ENCODE results near the gene MIS18BP1.

The MIS18BP1 gene

DNA sequence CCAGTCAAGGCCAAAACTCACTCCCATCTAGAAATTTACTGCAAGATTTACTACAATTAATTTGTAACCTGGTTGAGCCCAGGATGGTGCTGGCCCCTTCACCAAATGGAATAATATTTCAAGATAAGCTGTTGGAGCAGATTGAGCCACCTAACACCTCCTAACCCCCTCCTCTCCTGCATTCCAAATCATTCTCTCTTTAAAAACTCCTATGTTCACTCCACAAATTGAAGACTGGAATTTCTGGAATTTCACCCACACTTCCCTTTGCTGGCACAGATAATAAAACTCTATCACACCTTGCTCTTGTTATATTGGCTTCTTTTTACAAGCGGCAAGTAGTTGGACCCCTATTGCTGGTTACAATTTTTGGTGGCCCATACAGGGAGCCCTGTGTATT lies 41.7 kb downstream of the MIS18BP1 start:
- H3K9ac ChIP-seq (ENCODE audit: low read length): no peak overlapping the region
- H2AFZ ChIP-seq (ENCODE audit: low read depth, low read length): no peak overlapping the region
- no peak overlapping the region for H3K27ac ChIP-seq (ENCODE audit: low read length)
- no peaks in the 10 kb centered on the region for H3K79me2 ChIP-seq (ENCODE audit: low read length)
- no peaks in the 10 kb centered on the region for H3K9me3 ChIP-seq (ENCODE audit: insufficient read depth, low read length)
- no peak overlapping the region for H3K4me3 ChIP-seq (ENCODE audit: low read length)
- no peak overlapping the region for H3K4me2 ChIP-seq (ENCODE audit: low read length)
- no peaks in the 10 kb centered on the region for H3K4me1 ChIP-seq (ENCODE audit: low read length)
- TF ChIP-seq, protein P1, sequence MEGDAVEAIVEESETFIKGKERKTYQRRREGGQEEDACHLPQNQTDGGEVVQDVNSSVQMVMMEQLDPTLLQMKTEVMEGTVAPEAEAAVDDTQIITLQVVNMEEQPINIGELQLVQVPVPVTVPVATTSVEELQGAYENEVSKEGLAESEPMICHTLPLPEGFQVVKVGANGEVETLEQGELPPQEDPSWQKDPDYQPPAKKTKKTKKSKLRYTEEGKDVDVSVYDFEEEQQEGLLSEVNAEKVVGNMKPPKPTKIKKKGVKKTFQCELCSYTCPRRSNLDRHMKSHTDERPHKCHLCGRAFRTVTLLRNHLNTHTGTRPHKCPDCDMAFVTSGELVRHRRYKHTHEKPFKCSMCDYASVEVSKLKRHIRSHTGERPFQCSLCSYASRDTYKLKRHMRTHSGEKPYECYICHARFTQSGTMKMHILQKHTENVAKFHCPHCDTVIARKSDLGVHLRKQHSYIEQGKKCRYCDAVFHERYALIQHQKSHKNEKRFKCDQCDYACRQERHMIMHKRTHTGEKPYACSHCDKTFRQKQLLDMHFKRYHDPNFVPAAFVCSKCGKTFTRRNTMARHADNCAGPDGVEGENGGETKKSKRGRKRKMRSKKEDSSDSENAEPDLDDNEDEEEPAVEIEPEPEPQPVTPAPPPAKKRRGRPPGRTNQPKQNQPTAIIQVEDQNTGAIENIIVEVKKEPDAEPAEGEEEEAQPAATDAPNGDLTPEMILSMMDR (IDR thresholded peaks at IDR 0.05; ENCODE audit: low read depth, low read length): no peak
- TF ChIP-seq EZH2phosphoT487 (IDR thresholded peaks at IDR 0.05; ENCODE audit: low read depth): no peak
- H4K20me1 ChIP-seq (ENCODE audit: insufficient read depth, low read length): no peaks in the 10 kb centered on the region
- no peaks in the 10 kb centered on the region for H3K27me3 ChIP-seq (ENCODE audit: low read depth, low read length)
- H3K36me3 ChIP-seq (replicated peaks; ENCODE audit: low read depth, low read length): peaks cover 57% of the 10 kb centered on the region

DNA sequence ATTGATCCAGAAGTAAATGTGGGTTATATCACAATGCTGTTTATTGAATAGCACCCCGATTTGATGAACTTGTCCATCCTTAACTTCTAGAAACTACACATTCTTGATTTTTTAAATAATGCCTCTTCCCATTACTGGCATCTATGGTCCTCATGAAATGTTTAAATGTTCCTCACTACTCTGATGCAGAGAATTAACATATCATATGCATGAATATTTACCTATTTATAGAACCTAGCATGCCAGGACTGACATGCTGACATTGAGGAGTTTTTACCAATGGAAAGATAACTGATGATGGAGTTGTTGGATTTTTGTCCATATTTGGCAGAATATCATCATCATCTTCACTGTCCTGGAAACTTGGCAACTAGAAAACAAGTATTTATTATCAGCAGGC lies 42.8 kb downstream of the MIS18BP1 start:
- H3K27ac ChIP-seq (ENCODE audit: low read length): no peak overlapping the region
- no peaks in the 10 kb centered on the region for H4K20me1 ChIP-seq (ENCODE audit: insufficient read depth, low read length)
- H2AFZ ChIP-seq (ENCODE audit: low read depth, low read length): no peak overlapping the region
- TF ChIP-seq, protein P1 (IDR thresholded peaks at IDR 0.05; ENCODE audit: low read depth, low read length): no peak
- TF ChIP-seq EZH2phosphoT487 (IDR thresholded peaks at IDR 0.05; ENCODE audit: low read depth): no peak
- no peaks in the 10 kb centered on the region for H3K79me2 ChIP-seq (ENCODE audit: low read length)
- H3K36me3 ChIP-seq (replicated peaks; ENCODE audit: low read depth, low read length): peaks cover 58% of the 10 kb centered on the region
- no peaks in the 10 kb centered on the region for H3K4me1 ChIP-seq (ENCODE audit: low read length)
- H3K4me2 ChIP-seq (ENCODE audit: low read length): no peak overlapping the region
- H3K9me3 ChIP-seq (ENCODE audit: insufficient read depth, low read length): no peaks in the 10 kb centered on the region
- no peak overlapping the region for H3K4me3 ChIP-seq (ENCODE audit: low read length)
- no peaks in the 10 kb centered on the region for H3K27me3 ChIP-seq (ENCODE audit: low read depth, low read length)
- H3K9ac ChIP-seq (ENCODE audit: low read length): no peak overlapping the region

DNA sequence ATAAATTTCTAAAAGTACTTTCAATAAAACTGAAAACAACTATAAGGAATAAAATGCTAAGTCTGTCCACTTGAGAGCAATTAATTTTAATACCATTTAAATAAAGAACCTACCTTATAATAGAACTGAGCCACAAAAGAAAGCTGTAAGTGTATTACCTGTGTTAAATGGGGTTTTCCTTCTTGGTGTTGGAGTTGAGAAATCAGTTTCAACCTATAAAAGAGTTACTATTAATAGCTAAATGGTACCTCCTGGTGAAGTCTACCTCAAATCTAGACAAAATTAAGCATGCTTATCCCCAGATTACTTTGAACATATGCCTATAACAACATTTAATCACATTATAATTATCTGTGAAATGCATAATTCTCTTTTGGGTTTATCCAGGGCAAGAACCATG lies 48.8 kb downstream of the MIS18BP1 start:
- Histone ChIP-seq H3K27me3 (ENCODE audit: low read depth, low read length) (no peaks in the 10 kb centered on the region), H2AFZ (ENCODE audit: low read depth, low read length) (no peak overlapping the region), H3K9me3 (ENCODE audit: insufficient read depth, low read length) (no peaks in the 10 kb centered on the region), H3K36me3 (replicated peaks; ENCODE audit: low read depth, low read length) (peaks cover 49% of the 10 kb centered on the region), H4K20me1 (ENCODE audit: insufficient read depth, low read length) (no peaks in the 10 kb centered on the region), H3K4me2 (ENCODE audit: low read length) (no peak overlapping the region), H3K79me2 (ENCODE audit: low read length) (no peaks in the 10 kb centered on the region), H3K4me3 (ENCODE audit: low read length) (no peak overlapping the region), H3K9ac (ENCODE audit: low read length) (no peak overlapping the region), H3K4me1 (ENCODE audit: low read length) (no peaks in the 10 kb centered on the region), H3K27ac (ENCODE audit: low read length) (no peak overlapping the region)
- no peak for TF ChIP-seq EZH2phosphoT487 (IDR thresholded peaks at IDR 0.05; ENCODE audit: low read depth)
- TF ChIP-seq, protein P1 (IDR thresholded peaks at IDR 0.05; ENCODE audit: low read depth, low read length): no peak

DNA sequence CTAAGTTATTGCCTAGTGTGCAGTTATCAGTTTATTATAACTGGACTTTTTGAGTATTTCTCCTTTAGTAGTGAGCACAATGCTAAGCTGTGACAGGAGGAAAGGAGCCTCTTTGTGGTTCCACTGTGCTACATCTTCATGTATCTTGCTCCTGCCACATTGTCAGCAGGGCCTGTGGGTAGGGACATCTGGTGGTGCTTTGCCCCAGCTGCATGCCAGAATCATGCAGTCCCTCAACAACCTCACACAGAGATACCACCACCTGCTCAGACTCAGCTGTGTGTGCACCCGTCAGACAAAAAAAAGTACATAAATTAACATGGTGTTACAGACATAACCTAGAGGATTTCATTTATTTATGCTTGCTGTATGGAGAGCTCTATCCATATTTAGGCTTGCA lies 51.1 kb downstream of the MIS18BP1 start:
- Histone ChIP-seq H3K36me3 (replicated peaks; ENCODE audit: low read depth, low read length) (peaks cover 35% of the 10 kb centered on the region), H3K9me3 (ENCODE audit: insufficient read depth, low read length) (no peaks in the 10 kb centered on the region)

More for the DNA sequence above, 51.1 kb downstream of the MIS18BP1 start:
- Histone ChIP-seq H3K27ac (ENCODE audit: low read length) (no peak overlapping the region), H3K79me2 (ENCODE audit: low read length) (no peaks in the 10 kb centered on the region), H3K4me1 (ENCODE audit: low read length) (no peaks in the 10 kb centered on the region), H3K9ac (ENCODE audit: low read length) (no peak overlapping the region), H3K4me3 (ENCODE audit: low read length) (no peak overlapping the region), H3K27me3 (ENCODE audit: low read depth, low read length) (no peaks in the 10 kb centered on the region), H4K20me1 (ENCODE audit: insufficient read depth, low read length) (no peaks in the 10 kb centered on the region), H2AFZ (ENCODE audit: low read depth, low read length) (no peak overlapping the region), H3K4me2 (ENCODE audit: low read length) (no peak overlapping the region)
- no peak for TF ChIP-seq EZH2phosphoT487 (IDR thresholded peaks at IDR 0.05; ENCODE audit: low read depth)
- TF ChIP-seq, protein P1 (IDR thresholded peaks at IDR 0.05; ENCODE audit: low read depth, low read length): peak; percentile 28; the same call in 1 of the 2 replicates
